Measurements from ENCODE around the gene ZNF468. TPM values are rescaled to one million over a fixed set of nuclear protein-coding genes. Genes with fewer than 3 reads are reported as not detected.
A peak's percentile ranks its signal among the peaks of the same experiment; 100 is the strongest.
"Not testable (repeated sequence)": the region's sequence is repeated elsewhere in the genome, so short reads cannot be mapped to it uniquely, and the experiment has no call there.

ZNF468 gene
- total RNA-seq (2014; rRNA removed; shearing (Covaris generic)), result 31.3 and 32.8 TPM in 2 replicates
- polyA plus RNA-seq (2014; cell fraction: nucleus; rRNA removed), result 17.5 and 21.6 TPM in 2 replicates

DNA sequence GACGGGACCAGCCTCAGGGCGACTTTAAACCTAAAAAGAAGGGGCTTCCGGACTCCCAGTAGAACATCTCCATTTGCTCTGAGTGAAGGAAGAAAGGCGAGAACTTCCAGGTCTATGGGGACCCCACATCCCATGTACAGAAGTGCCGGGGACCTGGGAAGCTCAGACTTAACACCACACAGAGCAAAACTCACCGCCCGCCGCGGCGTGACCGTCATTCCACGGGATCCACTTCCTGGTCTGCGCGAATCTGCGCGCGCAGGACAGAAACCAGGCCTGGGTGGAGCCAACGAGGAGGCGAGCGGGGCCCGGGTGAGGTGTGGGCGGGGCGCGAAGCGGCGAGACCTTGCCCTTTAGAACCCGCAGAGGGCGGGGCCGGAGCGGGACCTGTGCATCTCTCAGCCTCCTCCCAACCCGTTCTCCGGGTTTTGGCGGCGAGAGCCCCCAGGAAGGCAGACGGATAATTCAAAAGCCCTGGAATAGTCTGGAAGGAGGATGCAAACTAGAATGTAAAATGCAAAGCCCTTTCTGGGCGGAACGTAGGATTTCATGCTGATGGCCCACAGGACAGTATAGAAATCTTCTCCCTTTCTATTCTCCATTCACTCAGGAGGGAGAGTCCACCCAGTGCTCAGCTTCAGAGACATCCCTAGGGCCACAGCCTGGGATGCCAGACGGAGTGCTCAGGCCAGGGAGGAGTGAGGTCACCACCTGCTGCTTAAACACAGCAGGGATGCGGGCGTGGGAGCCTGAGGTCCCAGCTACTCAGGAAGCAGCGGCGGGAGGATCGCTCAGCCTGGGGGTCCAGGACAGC is at the start of gene ZNF468:
TSS of gene ZNF468 (minus strand) at position 242 of the 814 bp plus-strand sequence. CDS start 3,347 bp downstream, outside the sequence.
- DNase-seq (ENCODE audit: extremely low read depth, low read depth), result peak; percentile 21

DNA sequence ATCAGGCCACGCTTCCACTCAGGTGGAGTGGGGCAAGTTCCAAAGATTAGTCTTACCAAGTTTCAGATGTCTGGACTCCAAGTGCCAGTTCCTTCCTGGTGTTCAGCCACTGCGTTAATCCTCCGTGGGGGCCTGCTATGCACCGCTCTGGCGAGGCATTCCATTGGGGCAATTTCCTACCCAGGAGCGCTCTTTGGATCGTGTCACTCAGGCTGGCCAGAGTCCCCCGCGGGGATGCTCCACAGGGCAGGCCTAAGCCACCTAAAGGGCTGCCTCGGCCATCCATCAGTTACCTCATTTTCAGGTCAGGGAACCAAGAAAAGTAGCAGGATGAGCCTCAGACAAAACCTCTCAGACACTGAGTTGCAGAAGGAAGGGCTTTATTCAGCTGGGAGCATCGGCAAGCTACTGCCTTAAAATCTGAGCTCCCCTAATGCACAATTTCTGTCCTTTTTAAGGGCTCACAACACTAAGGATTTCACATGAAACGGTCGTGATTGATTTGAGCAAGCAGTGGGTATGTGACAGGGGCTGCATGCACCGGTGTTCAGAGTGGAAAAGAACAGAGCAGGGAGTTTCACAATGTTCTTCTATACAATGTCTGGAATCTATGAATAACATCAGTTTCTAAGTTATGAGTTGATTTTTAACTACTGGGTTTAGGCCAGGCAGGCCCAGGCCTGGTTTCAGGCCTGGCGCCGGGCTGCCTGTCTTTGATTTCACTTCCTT is 46.8 kb upstream of the ZNF468 start:
- not testable (repeated sequence) for DNase-seq (ENCODE audit: extremely low read depth, low read depth)

GRCh38 chr19:52901842-52902241 is 44.4 kb upstream of the ZNF468 start:
- no peak for DNase-seq (ENCODE audit: extremely low read depth, low read depth)

DNA sequence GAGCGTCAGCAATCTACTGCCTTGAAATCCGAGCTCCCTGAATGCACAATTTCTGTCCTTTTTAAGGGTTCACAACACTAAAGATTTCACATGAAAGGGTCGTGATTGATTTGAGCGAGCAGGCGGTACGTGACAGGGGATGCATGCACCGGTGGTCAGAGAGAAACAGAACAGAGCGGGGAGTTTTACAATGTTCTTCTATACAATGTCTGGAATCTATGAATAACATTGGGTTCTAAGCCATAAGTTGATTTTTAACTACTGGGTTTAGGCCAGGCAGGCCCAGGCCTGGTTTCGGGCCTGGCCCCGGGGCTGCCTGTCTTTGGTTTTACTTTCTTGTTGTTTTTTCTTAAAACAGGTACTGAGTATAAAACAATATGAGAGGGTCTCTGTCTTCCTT is 41.2 kb upstream of the ZNF468 start:
- not testable (repeated sequence) for DNase-seq (ENCODE audit: extremely low read depth, low read depth)

DNA sequence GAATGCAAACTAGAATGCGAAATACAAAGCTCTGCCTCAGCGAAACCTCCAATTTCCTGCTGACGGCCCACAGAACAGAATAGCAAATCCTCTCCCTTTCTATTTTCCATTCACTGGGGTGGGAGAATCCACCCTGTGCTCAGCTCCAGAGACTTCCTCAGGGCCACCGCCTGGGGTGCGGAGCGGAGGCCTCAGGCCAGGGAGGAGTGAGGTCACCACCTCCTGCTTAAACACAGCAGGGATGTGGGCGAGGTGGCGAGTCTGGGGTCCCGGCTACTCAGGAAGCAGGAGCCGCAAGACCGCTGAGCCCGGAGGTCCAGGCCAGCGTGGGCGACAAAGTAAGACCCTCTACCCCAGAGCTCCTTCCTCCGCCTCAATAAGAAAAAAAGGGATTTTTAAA is 40.7 kb upstream of the ZNF468 start:
- DNase-seq (ENCODE audit: extremely low read depth, low read depth), result no peak

DNA sequence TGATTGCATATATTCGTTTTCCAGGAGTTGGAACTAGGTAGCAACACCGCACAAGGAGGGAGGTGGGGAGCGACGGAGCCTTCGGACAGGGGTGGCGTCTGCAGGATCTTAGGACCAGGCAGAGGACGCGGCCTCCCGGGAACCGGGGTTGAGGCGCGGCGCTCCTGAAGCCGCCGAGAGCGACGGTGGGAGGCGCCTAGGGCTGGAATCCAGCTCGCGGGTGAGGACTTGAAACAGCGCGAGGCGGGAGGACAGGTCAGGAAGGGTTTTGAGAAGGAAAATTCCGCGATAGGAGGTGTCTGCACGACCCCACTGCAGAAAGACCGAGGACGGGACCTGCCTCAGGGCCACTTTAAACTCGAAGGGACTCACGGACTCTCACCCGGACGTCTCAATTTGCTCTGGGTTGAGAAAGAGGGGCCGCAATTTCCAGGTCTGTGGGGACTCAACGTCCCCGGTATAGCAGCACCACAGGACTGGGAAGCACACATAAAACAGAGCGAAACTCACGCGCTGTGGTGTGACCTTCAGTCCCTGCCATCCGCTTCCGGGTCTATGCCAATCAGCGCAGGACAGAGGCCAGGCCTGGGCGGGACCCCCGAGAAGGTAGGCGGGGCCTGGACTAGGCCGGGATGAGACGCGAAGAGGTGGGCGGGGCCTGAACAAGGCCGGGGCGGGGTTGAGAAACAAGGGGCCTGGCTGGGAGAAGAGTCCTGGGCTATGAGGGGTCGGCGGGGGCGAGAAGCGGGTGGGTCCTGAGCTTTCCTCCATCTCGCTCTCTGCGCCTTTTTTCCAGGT is 39.9 kb upstream of the ZNF468 start, which contains the start of gene ZNF320:
TSS of gene ZNF320 (minus strand) at position 498 of the 798 bp plus-strand sequence. CDS start 7,380 bp downstream, outside the sequence.
- peak; percentile 44 for DNase-seq (ENCODE audit: extremely low read depth, low read depth)

DNA sequence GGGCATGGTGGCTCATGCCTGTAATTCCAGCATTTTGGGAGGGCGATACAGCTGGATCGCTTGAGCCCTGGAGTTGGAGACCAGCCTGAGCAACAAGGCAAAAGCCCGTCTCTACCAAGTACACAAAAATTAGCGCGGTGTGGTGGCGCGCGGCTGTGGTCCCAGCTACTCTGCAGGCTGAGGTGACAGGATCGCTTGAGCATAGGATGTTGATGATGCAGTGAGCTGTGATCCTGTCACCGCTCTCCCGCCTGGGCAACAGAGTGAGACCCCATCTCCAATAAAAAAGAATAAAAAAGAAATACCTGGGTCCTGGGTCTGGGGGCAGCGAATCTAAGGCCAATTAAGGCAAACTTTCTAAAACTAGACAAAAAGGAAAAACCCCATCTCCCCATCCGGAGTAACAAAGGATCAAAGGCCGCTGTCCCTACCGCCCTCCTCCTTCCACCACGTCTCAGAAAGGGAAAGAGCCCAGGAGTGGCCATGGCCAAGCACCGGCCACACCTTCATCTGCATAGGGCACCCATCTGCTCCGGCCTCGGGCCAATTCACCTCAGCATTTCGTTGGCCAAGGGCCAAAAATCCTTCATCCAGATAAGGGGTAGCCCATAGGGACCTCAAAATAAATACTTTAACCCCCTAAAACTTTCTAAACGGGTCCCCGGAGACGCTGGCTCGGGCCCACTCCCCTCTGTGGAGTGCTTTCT is 39.2 kb upstream of the ZNF468 start:
- no peak for DNase-seq (ENCODE audit: extremely low read depth, low read depth)

GRCh38 chr19:52891336-52891735 is 33.9 kb upstream of the ZNF468 start:
- DNase-seq (ENCODE audit: extremely low read depth, low read depth), result no peak

DNA sequence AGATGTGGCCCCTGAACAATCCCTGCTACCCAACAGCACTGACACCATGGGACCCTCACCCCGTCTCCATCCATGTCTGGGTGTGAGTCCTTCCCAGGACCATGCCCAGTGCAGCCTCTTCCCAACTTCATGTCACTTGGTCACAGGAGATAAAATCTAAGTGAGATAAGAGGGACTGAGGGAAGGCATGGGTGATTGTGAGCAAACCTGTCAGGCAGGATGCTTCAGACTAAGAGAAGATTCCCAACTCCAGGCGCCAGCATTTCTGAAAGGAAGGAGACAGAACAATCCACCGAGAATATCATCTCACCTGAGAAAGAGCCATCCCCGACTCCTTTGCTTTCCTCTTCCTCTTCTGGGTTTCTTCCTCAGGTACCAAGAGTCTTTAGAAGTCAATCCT is 32.5 kb upstream of the ZNF468 start:
- DNase-seq (ENCODE audit: extremely low read depth, low read depth), result no peak

GRCh38 chr19:52889076-52889475 is 31.7 kb upstream of the ZNF468 start:
- DNase-seq (ENCODE audit: extremely low read depth, low read depth), result no peak

GRCh38 chr19:52880895-52881389 is 23.5 kb upstream of the ZNF468 start:
- no peak for DNase-seq (ENCODE audit: extremely low read depth, low read depth)

GRCh38 chr19:52872996-52873395 is 15.6 kb upstream of the ZNF468 start:
- not testable (repeated sequence) for DNase-seq (ENCODE audit: extremely low read depth, low read depth)

DNA sequence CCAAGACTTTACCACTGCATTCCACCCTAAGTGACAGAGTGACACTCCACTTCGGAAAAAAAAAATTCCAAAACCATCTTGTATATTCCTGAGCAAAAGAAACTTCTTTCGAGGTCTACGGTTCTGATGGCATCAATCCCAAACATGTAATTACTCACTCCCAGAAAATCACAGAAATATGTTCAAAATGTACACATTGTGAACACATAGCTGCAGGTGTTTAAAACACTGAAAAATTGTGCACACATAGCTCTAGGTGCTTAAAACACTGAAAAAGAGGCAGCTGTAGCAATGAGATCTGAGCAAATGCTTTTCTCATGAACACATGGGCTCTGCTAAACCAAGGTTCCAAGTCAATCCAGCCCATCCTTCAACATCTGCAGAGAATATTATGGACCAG is 14.0 kb upstream of the ZNF468 start:
- no peak for DNase-seq (ENCODE audit: extremely low read depth, low read depth)

- not testable (repeated sequence) for DNase-seq (ENCODE audit: extremely low read depth, low read depth)
Observed at GRCh38 chr19:52868031-52868430, 10.6 kb upstream of the ZNF468 start.

- DNase-seq (ENCODE audit: extremely low read depth, low read depth), result not testable (repeated sequence)
Observed at GRCh38 chr19:52856540-52857377, 660 bp downstream of the ZNF468 start.

DNA sequence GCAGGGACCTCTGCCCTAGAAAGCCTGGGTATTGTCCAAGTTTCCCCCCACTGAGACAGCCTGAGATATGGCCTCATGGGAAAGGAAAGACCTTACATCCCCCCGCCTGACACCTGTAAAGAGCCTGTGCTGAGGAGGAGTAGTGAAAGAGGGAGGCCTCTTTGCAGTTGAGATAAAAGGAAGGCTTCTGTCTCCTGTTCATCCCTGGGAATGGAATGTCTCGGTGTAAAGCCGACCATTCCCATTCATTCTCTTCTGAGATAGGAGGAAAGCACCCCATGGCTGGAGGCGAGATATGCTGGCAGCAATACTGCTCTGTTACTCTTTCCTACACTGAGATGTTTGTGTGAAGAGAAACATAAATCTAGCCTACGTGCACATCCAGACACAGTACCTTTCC is 10.1 kb downstream of the ZNF468 start:
- not testable (repeated sequence) for DNase-seq (ENCODE audit: extremely low read depth, low read depth)

- not testable (repeated sequence) for DNase-seq (ENCODE audit: extremely low read depth, low read depth)
Observed at GRCh38 chr19:52840825-52841465, 16.5 kb downstream of the ZNF468 start.

DNA sequence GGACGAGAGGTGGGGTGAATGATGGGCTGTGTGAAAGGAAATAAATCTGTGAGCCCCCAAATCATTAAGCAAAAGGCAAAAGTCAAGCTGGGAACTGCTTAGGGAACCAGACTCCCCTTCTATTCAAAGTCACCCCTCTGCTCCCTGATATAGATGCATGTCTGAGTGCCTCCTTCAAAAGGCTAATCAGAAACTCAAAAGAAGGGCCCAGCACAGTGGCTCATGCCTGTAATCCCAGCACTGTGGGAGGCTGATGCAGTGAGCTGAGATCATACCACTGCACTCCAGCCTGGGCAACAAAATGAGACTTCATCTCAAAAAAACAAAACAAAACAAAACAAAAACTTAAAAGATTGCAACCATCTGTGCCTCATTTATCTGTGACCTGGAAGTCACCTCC is 23.1 kb downstream of the ZNF468 start:
- DNase-seq (ENCODE audit: extremely low read depth, low read depth), result not testable (repeated sequence)

Data from NCI-H460 (cell line).